Esophagus squamous epithelium (tissue), 5 donors: ENCODE data around the gene DESI2. TPM values are rescaled to one million over a fixed set of nuclear protein-coding genes. Genes with fewer than 3 reads are reported as not detected.

Experiments
- DNase-seq: peaks from one replicate; lab custom pipeline; 2025; lab: John Stamatoyannopoulos, UW
- H3K27ac ChIP-seq, 4 donors: fragments of 200-600 bp; sonication (generic); one replicate each; pipeline ENCODE4 v1.5.1; 2016 to 2019; ENCODE audit warnings: mild to moderate bottlenecking in 1 of 4
- H3K27me3 ChIP-seq, 4 donors: fragments of 200-600 bp; sonication (generic); 1 replicate in 3 of 4; 2 replicates in 1 of 4; pipeline versions ENCODE4 v1.5.1 to v1.6.0; 2017 to 2021; ENCODE audit warnings: antibody characterized with exemption in 1 of 4
- H3K36me3 ChIP-seq, 3 donors: fragments of 200-600 bp; sonication (generic); one replicate each; pipeline ENCODE4 v1.5.1; 2016 to 2019
- H3K4me1 ChIP-seq, 3 donors: fragments of 200-600 bp; sonication (generic); one replicate each; pipeline ENCODE4 v1.5.1; 2017 to 2019
- H3K4me3 ChIP-seq, 4 donors: fragments of 200-600 bp; sonication (generic); 1 replicate in 3 of 4; 2 replicates in 1 of 4; pipeline ENCODE4 v1.5.1; 2016 to 2019; ENCODE audit warnings: mild to moderate bottlenecking in 2 of 4, moderate library complexity in 1 of 4
- H3K9me3 ChIP-seq, 3 donors: fragments of 200-600 bp; sonication (generic); one replicate each; pipeline ENCODE4 v1.5.1; 2016 to 2019
- CTCF ChIP-seq, 6 experiments: fragments of 450-650 bp in 4 of 6; fragments of 200-600 bp in 2 of 6; sonication (generic) in 2 of 6; IDR thresholded peaks; one replicate each; pipeline ENCODE4 v1.5.1; 2016 to 2019; ENCODE audit warnings: antibody characterized with exemption in 6 of 6, mild to moderate bottlenecking in 4 of 6, moderate library complexity in 4 of 6
- POLR2A ChIP-seq, 4 donors: fragments of 450-650 bp; IDR thresholded peaks; one replicate each; pipeline ENCODE4 v1.6.1; 2017; ENCODE audit warnings: antibody characterized with exemption in 4 of 4, mild to moderate bottlenecking in 4 of 4, moderate library complexity in 3 of 4
- WGBS, 2 donors: methylation state at CpG; one replicate each; pipeline ENCODE4 v1.1.5; 2018; 5-methylcytosine and 5-hydroxymethylcytosine counted together
- intact Hi-C: fragments of 100-400 bp; cut with DNase I; formaldehyde crosslinking; loops from one replicate; pipeline ENCODE4 v1.15.0; 2022
- total RNA-seq, 4 donors: library from RNA; depleted of rRNA; stranded (reverse); fragments of >200 nt; gene quantifications; one replicate each; pipeline ENCODE4 v1.1.0, GENCODE V29; 2016
- donor health status: DM: yes; HTN: yes; CAD: no.

The DESI2 gene
- total RNA-seq, 4 donors from 2014 or later = 18.8 to 32.0 (median 30.4) TPM

GRCh38 chr1:244730153-244730933 lies 77.4 kb downstream of the DESI2 start:
- H3K4me3 ChIP-seq = peak overlapping the region; percentile 45 to 85 (median 56)
- H3K27ac ChIP-seq = peak overlapping the region in 3 of 4 donors; percentile 34 to 62 (median 50)
- H3K27me3 ChIP-seq = no peaks in the 10 kb centered on the region
- intact Hi-C loops = no loop called here
- TF ChIP-seq POLR2A (IDR thresholded peaks at IDR 0.05) (no peak), CTCF (IDR thresholded peaks at IDR 0.05) (no peak)
- peaks cover 6 to 18% (median 7%) of the 10 kb centered on the region in 3 donors for H3K4me1 ChIP-seq
- DNase-seq = no peak
- no peaks in the 10 kb centered on the region for H3K36me3 ChIP-seq
- peaks cover 0 to 6% (median 0%) of the 10 kb centered on the region in 3 donors for H3K9me3 ChIP-seq
- WGBS, 2 donors = 0% methylated on average over 1 of the region's 94 CpGs; no CpG with 5 or more reads in 1 of the 2 donors

GRCh38 chr1:244730934-244731434 lies 78.1 kb downstream of the DESI2 start:
- Histone ChIP-seq H3K27ac (peak overlapping the region in 2 of 4 donors; percentile 34 to 62), H3K36me3 (no peaks in the 10 kb centered on the region), H3K4me1 (peaks cover 6 to 18% (median 7%) of the 10 kb centered on the region in 3 donors), H3K27me3 (no peaks in the 10 kb centered on the region), H3K4me3 (peak overlapping the region; percentile 45 to 85 (median 56)), H3K9me3 (peaks cover 0 to 12% (median 0%) of the 10 kb centered on the region in 3 donors)
- WGBS, 2 donors = 59 to 96% methylated on average over 8 to 17 of the region's 28 CpGs
- DNase-seq = no peak
- TF ChIP-seq POLR2A (IDR thresholded peaks at IDR 0.05) (no peak), CTCF (IDR thresholded peaks at IDR 0.05) (no peak)
- intact Hi-C loops = no loop called here

- intact Hi-C loops = no loop called here
- Histone ChIP-seq H3K27me3 (no peaks in the 10 kb centered on the region), H3K4me1 (peaks cover 6 to 18% (median 7%) of the 10 kb centered on the region in 3 donors), H3K36me3 (no peaks in the 10 kb centered on the region), H3K4me3 (no peak overlapping the region), H3K9me3 (peaks cover 0 to 13% (median 0%) of the 10 kb centered on the region in 3 donors), H3K27ac (no peak overlapping the region)
- no peak for DNase-seq
- 92% methylated on average over 6 of the region's 6 CpGs for WGBS, 2 donors
- TF ChIP-seq POLR2A (IDR thresholded peaks at IDR 0.05) = no peak
- TF ChIP-seq CTCF (IDR thresholded peaks at IDR 0.05) = no peak
Measured at GRCh38 chr1:244731651-244732050, 78.7 kb downstream of the DESI2 start.

- no peak overlapping the region for H3K27ac ChIP-seq
Measured at GRCh38 chr1:244732851-244733450, 80.0 kb downstream of the DESI2 start.

More at GRCh38 chr1:244732851-244733450, 80.0 kb downstream of the DESI2 start:
- no peak for DNase-seq
- H3K27me3 ChIP-seq = no peaks in the 10 kb centered on the region
- H3K4me3 ChIP-seq = no peak overlapping the region
- peaks cover 6 to 18% (median 7%) of the 10 kb centered on the region in 3 donors for H3K4me1 ChIP-seq
- intact Hi-C loops = no loop called here
- TF ChIP-seq POLR2A (IDR thresholded peaks at IDR 0.05) (no peak), CTCF (IDR thresholded peaks at IDR 0.05) (no peak)
- no peaks in the 10 kb centered on the region for H3K36me3 ChIP-seq
- H3K9me3 ChIP-seq = peaks cover 0 to 13% (median 0%) of the 10 kb centered on the region in 3 donors
- 95 to 100% methylated on average over 4 to 15 of the region's 15 CpGs for WGBS, 2 donors
